GM10266 (cell line): ENCODE data around the gene PRSS22.

Experiments used
- DNase-seq: peaks from one replicate; pipeline ENCODE4 v3.0.0; 2012; ENCODE audit errors: extremely low spot score
- CTCF ChIP-seq: IDR thresholded peaks from 2 replicates; pipeline ENCODE4 v1.5.1; 2012; ENCODE audit warnings: mild to moderate bottlenecking, low read depth; ENCODE audit not compliant: control insufficient read depth, insufficient read depth; ENCODE audit errors: missing control alignments

PRSS22 gene

GRCh38 chr16:2854700-2855309, 3.2 kb downstream of the PRSS22 start:
- TF ChIP-seq CTCF: peak; percentile 30
- DNase-seq: peak; percentile 42

- no peak for TF ChIP-seq CTCF
- DNase-seq: no peak
These were observed 4.4 kb downstream of the PRSS22 start for GRCh38 chr16:2853531-2854073.

- no peak for TF ChIP-seq CTCF
These were observed 5.1 kb downstream of the PRSS22 start for GRCh38 chr16:2852731-2853507.

GRCh38 chr16:2852003-2852730, 5.8 kb downstream of the PRSS22 start:
- TF ChIP-seq CTCF: no peak
- no peak for DNase-seq

More at GRCh38 chr16:2852731-2853507, 5.1 kb downstream of the PRSS22 start:
- no peak for DNase-seq

- no peak for TF ChIP-seq CTCF
- DNase-seq: no peak
These were observed 8.8 kb downstream of the PRSS22 start for GRCh38 chr16:2848933-2849725.

GRCh38 chr16:2846511-2847310, 11.3 kb downstream of the PRSS22 start:
- DNase-seq: no peak
- no peak for TF ChIP-seq CTCF
